HL-60 (cell line): ENCODE data around the gene UNC45A.

Source experiments
- DNase-seq, 2 experiments: peaks; one replicate each; pipeline ENCODE4 v3.0.0-alpha.2; 2010 to 2020; ENCODE audit warnings: low read depth in 1 of 2, low spot score in 1 of 2
- H3K27ac ChIP-seq: fragments of 250-450 bp; sonication (Bioruptor Pico); replicated peaks from 2 replicates; pipeline ENCODE4 v1.5.1; 2020; ENCODE audit warnings: mild to moderate bottlenecking, moderate library complexity
- H3K27me3 ChIP-seq: fragments of 250-450 bp; sonication (Bioruptor Pico); 2 replicates; pipeline ENCODE4 v1.5.1; 2021; ENCODE audit warnings: mild to moderate bottlenecking, moderate library complexity; ENCODE audit not compliant: insufficient read depth, poor library complexity, severe bottlenecking
- H3K4me3 ChIP-seq: replicated peaks from 2 replicates; pipeline ENCODE4 v1.5.1; 2011; ENCODE audit warnings: mild to moderate bottlenecking, control low read depth, low read length; ENCODE audit not compliant: insufficient read depth
- GABPA ChIP-seq: IDR thresholded peaks from 2 replicates; pipeline ENCODE4 v1.6.1; 2012; ENCODE audit warnings: low read depth
- POLR2AphosphoS5 ChIP-seq: IDR thresholded peaks from 2 replicates; pipeline ENCODE4 v1.6.1; 2012; ENCODE audit warnings: low read depth
- SPI1 ChIP-seq: IDR thresholded peaks from 2 replicates; pipeline ENCODE4 v1.6.1; 2012; ENCODE audit warnings: low read depth, mild to moderate bottlenecking, borderline replicate concordance
- TF ChIP-seq, protein P1 (sequence below): IDR thresholded peaks from one replicate; pipeline ENCODE4 v1.5.1; 2011; ENCODE audit warnings: low read length, control low read depth, inconsistent platforms; ENCODE audit not compliant: insufficient read depth
- TF ChIP-seq, protein P2 (sequence below): IDR thresholded peaks from 2 replicates; pipeline ENCODE4 v1.6.1; 2012; ENCODE audit warnings: low read depth; ENCODE audit not compliant: insufficient replicate concordance

The UNC45A gene

DNA sequence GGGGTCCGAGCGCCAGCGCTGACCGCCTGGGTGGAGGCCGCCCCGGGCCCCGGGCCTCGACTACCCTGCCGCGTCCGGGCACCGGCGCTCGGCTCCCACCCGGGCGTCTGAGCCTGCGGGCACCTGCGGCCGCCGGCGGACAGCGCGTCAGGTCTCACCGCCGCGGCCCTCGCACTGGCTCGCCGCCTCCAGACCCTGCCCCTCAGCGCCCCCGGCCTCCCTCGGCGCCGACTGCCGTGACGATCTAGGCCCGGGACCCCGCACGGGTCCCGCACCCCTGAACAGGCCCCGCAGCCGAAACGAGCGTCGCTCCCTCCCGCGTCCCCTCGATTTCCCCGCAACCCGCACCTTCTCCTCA, 59.0 kb downstream of the UNC45A start:
- DNase-seq, result no peak
- Histone ChIP-seq H3K4me3 (peak overlapping the region; percentile 87), H3K27me3 (no peaks in the 10 kb centered on the region), H3K27ac (peak overlapping the region; percentile 98)
- TF ChIP-seq POLR2AphosphoS5 (no peak), SPI1 (no peak), GABPA (no peak)
- TF ChIP-seq, protein P1, sequence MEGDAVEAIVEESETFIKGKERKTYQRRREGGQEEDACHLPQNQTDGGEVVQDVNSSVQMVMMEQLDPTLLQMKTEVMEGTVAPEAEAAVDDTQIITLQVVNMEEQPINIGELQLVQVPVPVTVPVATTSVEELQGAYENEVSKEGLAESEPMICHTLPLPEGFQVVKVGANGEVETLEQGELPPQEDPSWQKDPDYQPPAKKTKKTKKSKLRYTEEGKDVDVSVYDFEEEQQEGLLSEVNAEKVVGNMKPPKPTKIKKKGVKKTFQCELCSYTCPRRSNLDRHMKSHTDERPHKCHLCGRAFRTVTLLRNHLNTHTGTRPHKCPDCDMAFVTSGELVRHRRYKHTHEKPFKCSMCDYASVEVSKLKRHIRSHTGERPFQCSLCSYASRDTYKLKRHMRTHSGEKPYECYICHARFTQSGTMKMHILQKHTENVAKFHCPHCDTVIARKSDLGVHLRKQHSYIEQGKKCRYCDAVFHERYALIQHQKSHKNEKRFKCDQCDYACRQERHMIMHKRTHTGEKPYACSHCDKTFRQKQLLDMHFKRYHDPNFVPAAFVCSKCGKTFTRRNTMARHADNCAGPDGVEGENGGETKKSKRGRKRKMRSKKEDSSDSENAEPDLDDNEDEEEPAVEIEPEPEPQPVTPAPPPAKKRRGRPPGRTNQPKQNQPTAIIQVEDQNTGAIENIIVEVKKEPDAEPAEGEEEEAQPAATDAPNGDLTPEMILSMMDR, result no peak
- TF ChIP-seq, protein P2, sequence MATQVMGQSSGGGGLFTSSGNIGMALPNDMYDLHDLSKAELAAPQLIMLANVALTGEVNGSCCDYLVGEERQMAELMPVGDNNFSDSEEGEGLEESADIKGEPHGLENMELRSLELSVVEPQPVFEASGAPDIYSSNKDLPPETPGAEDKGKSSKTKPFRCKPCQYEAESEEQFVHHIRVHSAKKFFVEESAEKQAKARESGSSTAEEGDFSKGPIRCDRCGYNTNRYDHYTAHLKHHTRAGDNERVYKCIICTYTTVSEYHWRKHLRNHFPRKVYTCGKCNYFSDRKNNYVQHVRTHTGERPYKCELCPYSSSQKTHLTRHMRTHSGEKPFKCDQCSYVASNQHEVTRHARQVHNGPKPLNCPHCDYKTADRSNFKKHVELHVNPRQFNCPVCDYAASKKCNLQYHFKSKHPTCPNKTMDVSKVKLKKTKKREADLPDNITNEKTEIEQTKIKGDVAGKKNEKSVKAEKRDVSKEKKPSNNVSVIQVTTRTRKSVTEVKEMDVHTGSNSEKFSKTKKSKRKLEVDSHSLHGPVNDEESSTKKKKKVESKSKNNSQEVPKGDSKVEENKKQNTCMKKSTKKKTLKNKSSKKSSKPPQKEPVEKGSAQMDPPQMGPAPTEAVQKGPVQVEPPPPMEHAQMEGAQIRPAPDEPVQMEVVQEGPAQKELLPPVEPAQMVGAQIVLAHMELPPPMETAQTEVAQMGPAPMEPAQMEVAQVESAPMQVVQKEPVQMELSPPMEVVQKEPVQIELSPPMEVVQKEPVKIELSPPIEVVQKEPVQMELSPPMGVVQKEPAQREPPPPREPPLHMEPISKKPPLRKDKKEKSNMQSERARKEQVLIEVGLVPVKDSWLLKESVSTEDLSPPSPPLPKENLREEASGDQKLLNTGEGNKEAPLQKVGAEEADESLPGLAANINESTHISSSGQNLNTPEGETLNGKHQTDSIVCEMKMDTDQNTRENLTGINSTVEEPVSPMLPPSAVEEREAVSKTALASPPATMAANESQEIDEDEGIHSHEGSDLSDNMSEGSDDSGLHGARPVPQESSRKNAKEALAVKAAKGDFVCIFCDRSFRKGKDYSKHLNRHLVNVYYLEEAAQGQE, result no peak

DNA sequence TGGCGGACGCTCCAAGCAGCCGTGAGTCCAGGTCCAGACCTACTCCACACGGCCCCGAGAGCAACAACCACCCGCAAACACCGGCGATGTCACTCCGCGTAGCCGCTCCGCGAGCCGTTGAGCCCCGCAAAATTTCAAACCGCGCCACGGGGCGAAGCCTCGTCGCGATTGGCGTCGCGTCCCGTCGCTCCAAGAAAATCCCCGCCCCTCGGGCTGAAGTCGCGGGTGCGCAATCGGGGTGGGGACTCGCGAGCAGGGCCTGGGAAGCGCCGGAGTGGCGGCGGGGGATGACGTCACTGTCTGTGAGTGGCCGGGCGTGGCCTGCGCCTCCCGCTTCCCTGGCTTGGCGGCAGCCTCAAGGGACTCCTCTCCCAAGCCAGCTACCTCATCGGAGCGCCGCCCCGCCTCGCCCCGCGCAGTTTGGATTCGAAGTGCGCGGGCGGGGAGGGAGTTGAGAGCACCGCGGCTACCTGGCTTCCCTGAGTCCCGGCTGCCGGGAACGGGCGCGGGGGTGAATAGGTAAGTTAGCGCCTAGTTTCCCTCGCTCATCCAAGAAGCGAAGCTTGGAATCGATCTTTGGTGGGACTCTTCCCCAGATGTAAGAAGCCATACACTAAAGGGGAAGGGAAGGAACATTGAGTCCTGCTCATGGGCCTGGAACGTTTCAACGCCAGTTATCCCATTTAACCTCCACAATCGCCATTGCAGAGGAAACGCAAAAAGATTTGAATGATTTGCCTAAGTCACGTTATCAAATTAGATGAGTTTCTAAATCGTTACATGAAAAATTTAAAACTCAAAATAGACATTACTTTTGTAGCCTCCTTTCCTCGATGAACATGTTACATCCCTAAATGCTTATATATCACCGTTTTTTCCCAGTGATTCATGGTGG, 59.6 kb downstream of the UNC45A start, which contains the start of gene PRC1:
Gene PRC1, minus strand, starts transcription at position 119 of the 895 bp plus-strand sequence. Its CDS starts 118 bp downstream, at position 1.
- Histone ChIP-seq H3K4me3 (peak within 1 kb of the TSS; percentile 87), H3K27me3 (no peaks in the 10 kb centered on the region), H3K27ac (peak within 1 kb of the TSS; percentile 98)
- peak; percentile 97 to 99 for DNase-seq
- peak; percentile 93 for TF ChIP-seq POLR2AphosphoS5
- TF ChIP-seq SPI1, result no peak

DNA sequence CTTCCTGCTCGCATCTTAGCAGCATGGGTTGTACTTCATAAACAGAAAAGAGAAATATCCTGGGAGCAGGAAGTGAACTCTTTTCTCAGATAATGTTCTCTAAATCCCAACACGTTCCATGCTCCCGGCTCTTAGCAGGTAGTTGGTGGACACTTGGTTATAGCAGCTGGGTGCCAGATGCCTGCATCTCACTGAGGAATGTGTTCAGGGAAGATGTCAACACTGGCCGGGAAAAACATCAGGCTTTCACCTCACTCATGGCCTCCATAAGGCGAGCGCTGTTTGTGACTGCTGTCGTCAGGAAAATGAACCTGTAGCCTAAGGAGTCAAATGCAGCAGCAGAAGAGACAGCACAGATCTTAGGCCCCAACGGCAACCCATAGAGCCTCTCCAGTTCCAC, 63.7 kb downstream of the UNC45A start:
- DNase-seq, result no peak
- H3K27me3 ChIP-seq, result no peaks in the 10 kb centered on the region
- TF ChIP-seq, protein P2, result no peak
- TF ChIP-seq POLR2AphosphoS5 (no peak), GABPA (no peak), SPI1 (no peak)
- TF ChIP-seq, protein P1, result no peak
- H3K27ac ChIP-seq, result no peak overlapping the region
- H3K4me3 ChIP-seq, result no peak overlapping the region

DNA sequence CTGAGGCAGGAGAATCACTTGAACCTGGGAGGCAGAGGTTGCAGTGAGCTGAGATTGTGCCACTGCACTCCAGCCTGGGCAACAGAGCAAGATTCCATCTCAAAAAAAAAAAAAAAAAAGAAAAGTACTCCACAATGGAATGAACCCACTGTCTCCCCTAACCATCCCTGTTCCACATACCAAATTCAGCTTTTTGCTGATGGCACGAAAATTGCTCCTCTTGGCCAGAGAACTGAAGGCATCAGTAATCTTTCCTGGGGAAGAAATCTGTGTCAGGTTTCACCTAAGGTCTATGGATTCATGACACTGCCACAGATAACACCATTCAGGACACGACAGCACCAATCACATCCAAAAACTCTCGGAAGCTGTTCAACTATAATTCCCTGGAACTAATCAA, 66.1 kb downstream of the UNC45A start:
- TF ChIP-seq POLR2AphosphoS5, result no peak
- TF ChIP-seq, protein P1, result no peak
- TF ChIP-seq GABPA, result no peak

More for the DNA sequence above, 66.1 kb downstream of the UNC45A start:
- Histone ChIP-seq H3K27me3 (no peaks in the 10 kb centered on the region), H3K27ac (no peak overlapping the region), H3K4me3 (no peak overlapping the region)
- no peak for DNase-seq
